ENCODE data around the gene AGMAT.

DNA sequence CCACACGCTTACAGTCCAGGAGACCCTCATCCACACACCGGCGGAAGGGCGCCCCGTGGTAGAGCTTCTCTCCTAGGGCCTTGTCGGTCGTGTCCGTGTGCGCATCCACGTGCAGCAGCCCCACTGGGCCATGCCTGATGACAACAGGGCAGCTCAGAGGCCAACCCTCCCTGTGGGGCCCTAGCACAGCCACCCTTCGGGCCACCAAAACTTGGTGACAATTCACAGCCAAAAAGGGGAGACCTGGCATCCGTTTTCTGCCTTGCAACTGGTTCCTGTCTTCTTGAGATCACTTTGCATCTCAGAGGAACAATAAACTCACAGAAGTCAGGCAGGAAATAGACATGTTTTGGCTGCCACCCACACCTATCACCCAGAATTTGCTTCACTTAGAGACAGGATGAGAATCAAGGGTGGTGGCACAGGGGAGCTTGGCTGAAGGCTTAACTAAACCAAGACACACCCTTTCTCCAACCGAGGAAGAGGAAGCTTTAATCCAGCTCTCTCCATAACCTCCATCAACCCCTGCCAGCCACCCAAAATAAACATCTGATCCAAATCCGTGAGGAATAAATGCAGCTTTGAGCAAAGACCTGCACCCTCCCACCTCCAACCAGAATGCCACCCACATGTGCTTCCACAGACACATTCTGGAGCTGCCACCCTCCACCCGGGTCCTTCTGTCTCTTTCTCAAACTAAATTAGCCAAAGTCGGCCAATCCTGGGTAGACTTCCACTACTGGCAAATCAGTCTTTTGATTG lies 5.7 kb downstream of the AGMAT start:
- TF ChIP-seq POLR2A (IDR thresholded peaks at IDR 0.05), result no peak
- TF ChIP-seq, protein P1, sequence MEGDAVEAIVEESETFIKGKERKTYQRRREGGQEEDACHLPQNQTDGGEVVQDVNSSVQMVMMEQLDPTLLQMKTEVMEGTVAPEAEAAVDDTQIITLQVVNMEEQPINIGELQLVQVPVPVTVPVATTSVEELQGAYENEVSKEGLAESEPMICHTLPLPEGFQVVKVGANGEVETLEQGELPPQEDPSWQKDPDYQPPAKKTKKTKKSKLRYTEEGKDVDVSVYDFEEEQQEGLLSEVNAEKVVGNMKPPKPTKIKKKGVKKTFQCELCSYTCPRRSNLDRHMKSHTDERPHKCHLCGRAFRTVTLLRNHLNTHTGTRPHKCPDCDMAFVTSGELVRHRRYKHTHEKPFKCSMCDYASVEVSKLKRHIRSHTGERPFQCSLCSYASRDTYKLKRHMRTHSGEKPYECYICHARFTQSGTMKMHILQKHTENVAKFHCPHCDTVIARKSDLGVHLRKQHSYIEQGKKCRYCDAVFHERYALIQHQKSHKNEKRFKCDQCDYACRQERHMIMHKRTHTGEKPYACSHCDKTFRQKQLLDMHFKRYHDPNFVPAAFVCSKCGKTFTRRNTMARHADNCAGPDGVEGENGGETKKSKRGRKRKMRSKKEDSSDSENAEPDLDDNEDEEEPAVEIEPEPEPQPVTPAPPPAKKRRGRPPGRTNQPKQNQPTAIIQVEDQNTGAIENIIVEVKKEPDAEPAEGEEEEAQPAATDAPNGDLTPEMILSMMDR (IDR thresholded peaks at IDR 0.05), result no peak
